PC-9 (cell line): Measurements from ENCODE around the gene PRRG2.

Experiments used
- CTCF ChIP-seq: fragments of 200-600 bp; sonication (generic); conservative IDR thresholded peaks from 2 replicates; pipeline ENCODE4 v1.6.1; 2017; ENCODE audit warnings: mixed run types, antibody characterized with exemption, mild to moderate bottlenecking, moderate library complexity
- EZH2 ChIP-seq: fragments of 200-600 bp; sonication (generic); IDR thresholded peaks from 2 replicates; pipeline ENCODE4 v1.8.0; 2017; ENCODE audit warnings: antibody characterized with exemption, low read depth

- TF ChIP-seq EZH2: no peak
- no peak for TF ChIP-seq CTCF
Observed at GRCh38 chr19:49536921-49537462, 44.1 kb upstream of the PRRG2 start.
